HepG2 (cell line): Measurements from ENCODE around the gene SNRPD2. TPM values are rescaled to one million over a fixed set of nuclear protein-coding genes. Genes with fewer than 3 reads are reported as not detected.

Experiments
- CCAR2 ChIP-seq: fragments of 200-400 bp; formaldehyde crosslinking; optimal IDR thresholded peaks from 2 replicates; pipeline ENCODE3; 2018; ENCODE audit warnings: low read depth, mild to moderate bottlenecking, low read length, moderate library complexity
- MATR3 ChIP-seq: sonication (generic); formaldehyde crosslinking; IDR thresholded peaks from 2 replicates; pipeline ENCODE4 v1.4.0; 2020; ENCODE audit warnings: missing genetic modification reagents
- MED8 ChIP-seq: sonication (generic); formaldehyde crosslinking; IDR thresholded peaks from 2 replicates; pipeline ENCODE4 v1.8.1; 2023; ENCODE audit warnings: mild to moderate bottlenecking, missing genetic modification reagents; ENCODE audit not compliant: insufficient replicate concordance
- PITX1 ChIP-seq: sonication (generic); formaldehyde crosslinking; IDR thresholded peaks from 2 replicates; pipeline ENCODE4 v1.5.1; 2020; ENCODE audit warnings: mild to moderate bottlenecking, missing genetic modification reagents
- THAP11 ChIP-seq: IDR thresholded peaks from 2 replicates; pipeline ENCODE4 v1.6.1; 2016; ENCODE audit warnings: missing biosample characterization, missing genetic modification reagents
- XRCC5 ChIP-seq: fragments of 200-400 bp; formaldehyde crosslinking; optimal IDR thresholded peaks from 2 replicates; pipeline ENCODE3; 2017; ENCODE audit warnings: mild to moderate bottlenecking, low read length
- ZBTB40 ChIP-seq, 2 experiments: fragments of 450-650 bp in 1 of 2; sonication (generic) in 1 of 2; formaldehyde crosslinking in 1 of 2; IDR thresholded peaks; 2 replicates each; pipeline versions ENCODE4 v1.6.1 to v1.8.0; 2016 to 2022; ENCODE audit warnings: antibody characterized with exemption in 1 of 2, mild to moderate bottlenecking in 1 of 2, missing genetic modification reagents in 1 of 2
- ZKSCAN1 ChIP-seq: fragments of 150-350 bp; IDR thresholded peaks from 2 replicates; pipeline ENCODE4 v1.6.1; 2014; ENCODE audit warnings: low read length
- ZNF263 ChIP-seq: sonication (generic); formaldehyde crosslinking; IDR thresholded peaks from 2 replicates; pipeline ENCODE4 v1.4.0; 2020; ENCODE audit warnings: missing genetic modification reagents
- ZNF280B ChIP-seq: sonication (generic); formaldehyde crosslinking; IDR thresholded peaks from 2 replicates; pipeline ENCODE4 v1.5.0; 2020; ENCODE audit warnings: missing genetic modification reagents, mild to moderate bottlenecking, borderline replicate concordance
- ZNF687 ChIP-seq: sonication (generic); formaldehyde crosslinking; IDR thresholded peaks from 2 replicates; pipeline ENCODE4 v1.5.1; 2020; ENCODE audit warnings: mild to moderate bottlenecking, missing genetic modification reagents, moderate library complexity
- ZNF724P ChIP-seq: sonication (generic); formaldehyde crosslinking; IDR thresholded peaks from 2 replicates; pipeline ENCODE4 v1.8.0; 2022; ENCODE audit warnings: missing genetic modification reagents, borderline replicate concordance
- ZSCAN20 ChIP-seq: sonication (generic); formaldehyde crosslinking; IDR thresholded peaks from 2 replicates; pipeline ENCODE4 v1.4.0; 2020; ENCODE audit warnings: missing genetic modification reagents, mild to moderate bottlenecking, borderline replicate concordance
- polyA plus RNA-seq, 8 experiments: library from polyadenylated mRNA; depleted of rRNA in 3 of 8; stranded (reverse) in 7 of 8; unstranded in 1 of 8; fragments of >200 nt; fragmentation: Illumina TruSeq in 4 of 8; extraction: Trizol in 4 of 8; gene quantifications; 2 replicates each; pipeline versions ENCODE4 v1.2.1 to v1.2.3, GENCODE V29; 2011 to 2016; ENCODE audit warnings: low read depth in 4 of 8, missing spikeins in 1 of 8, mixed read lengths in 1 of 8; ENCODE audit not compliant: insufficient read depth in 1 of 8
- total RNA-seq, 5 experiments: library from RNA; depleted of rRNA; stranded (reverse); fragments of >200 nt; fragmentation: Illumina TruSeq; extraction: Trizol; gene quantifications; 2 replicates each; pipeline ENCODE4 v1.2.3, GENCODE V29; 2016; ENCODE audit warnings: low read depth in 1 of 5

Gene SNRPD2
- total and polyA plus RNA-seq, 2 of the 13 experiments (the other 11 are each of a cell fraction or from before 2014, with no cell fraction given), result 299 to 485 TPM

- TF ChIP-seq PITX1, result 0 out of 2 replicates have a peak, but pooled peaks have one; percentile 14
- no peak for TF ChIP-seq ZNF724P (CRISPR knock-in tag)
- TF ChIP-seq ZNF280B (CRISPR knock-in tag), result no peak
- TF ChIP-seq MED8, result no peak
- TF ChIP-seq THAP11 (CRISPR knock-in tag), result peak; percentile 44
- TF ChIP-seq ZNF263 (CRISPR knock-in tag), result no peak
- no peak for TF ChIP-seq ZNF687 (CRISPR knock-in tag)
- no peak for TF ChIP-seq ZKSCAN1
- TF ChIP-seq MATR3, result no peak
- no peak for TF ChIP-seq ZSCAN20 (CRISPR knock-in tag)
- TF ChIP-seq CCAR2, result peak; percentile 35
- TF ChIP-seq XRCC5, result peak; percentile 73
- TF ChIP-seq ZBTB40 (IDR thresholded peaks at IDR 0.05), result no peak
- TF ChIP-seq ZBTB40 (CRISPR knock-in tag; IDR thresholded peaks at IDR 0.05), result no peak
These were observed 1.5 kb upstream of the SNRPD2 start (continued) for GRCh38 chr19:45693106-45693788.
